T-helper 22 cell (primary cell): Measurements from ENCODE around the gene IGF2BP1.

ENCODE experiments used
- DNase-seq: peaks from one replicate; pipeline ENCODE4 v3.0.0-alpha.2; 2020; ENCODE audit warnings: low read depth

Gene IGF2BP1

GRCh38 chr17:48997103-48997826 is at the start of gene IGF2BP1:
Gene IGF2BP1 (plus strand): TSS chr17:48997385. CDS start chr17:48997746, 361 bp downstream.
- DNase-seq: no peak

GRCh38 chr17:48951572-48951971 is 45.6 kb upstream of the IGF2BP1 start:
- no peak for DNase-seq

DNA sequence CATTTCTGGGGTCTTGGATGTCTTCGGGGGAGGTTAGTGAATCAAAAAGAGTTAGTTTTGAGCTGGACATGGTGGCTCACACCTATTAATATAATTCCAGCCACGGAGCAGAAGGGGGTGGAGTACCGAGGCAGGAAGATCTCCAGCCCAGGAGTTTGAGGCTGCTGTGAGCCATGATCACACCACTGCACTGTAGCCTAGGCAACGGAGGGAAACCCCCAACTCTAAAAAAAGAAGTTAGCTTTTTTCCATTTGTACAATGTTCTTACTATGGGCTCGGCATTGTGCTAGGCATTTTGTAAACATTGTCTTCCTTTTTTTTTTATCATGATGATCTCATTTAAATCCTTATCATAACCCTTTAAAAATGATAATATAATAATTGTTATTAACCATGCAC is 44.3 kb upstream of the IGF2BP1 start:
- no peak for DNase-seq

DNA sequence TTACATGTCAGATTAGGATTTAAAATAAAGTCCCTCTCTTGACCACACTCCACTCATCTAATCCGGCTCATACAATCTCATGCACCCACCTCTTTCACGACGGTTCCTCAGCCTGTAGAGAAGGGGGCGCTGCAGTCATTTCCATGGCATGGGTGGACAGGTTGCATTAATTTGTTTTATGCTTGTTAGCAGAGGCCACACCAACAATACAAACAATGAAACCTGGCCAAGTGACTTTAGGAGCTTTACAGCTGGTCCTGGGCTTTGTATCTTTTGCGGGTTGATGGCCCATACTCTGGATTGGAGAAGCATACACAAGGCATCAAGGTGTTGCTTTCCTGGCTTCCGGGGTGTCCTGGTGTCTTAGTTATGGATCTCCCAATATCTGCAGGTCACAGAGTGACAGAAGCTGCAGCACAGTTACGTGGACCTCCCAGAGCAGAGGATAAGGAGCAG is 42.9 kb upstream of the IGF2BP1 start:
- no peak for DNase-seq

DNA sequence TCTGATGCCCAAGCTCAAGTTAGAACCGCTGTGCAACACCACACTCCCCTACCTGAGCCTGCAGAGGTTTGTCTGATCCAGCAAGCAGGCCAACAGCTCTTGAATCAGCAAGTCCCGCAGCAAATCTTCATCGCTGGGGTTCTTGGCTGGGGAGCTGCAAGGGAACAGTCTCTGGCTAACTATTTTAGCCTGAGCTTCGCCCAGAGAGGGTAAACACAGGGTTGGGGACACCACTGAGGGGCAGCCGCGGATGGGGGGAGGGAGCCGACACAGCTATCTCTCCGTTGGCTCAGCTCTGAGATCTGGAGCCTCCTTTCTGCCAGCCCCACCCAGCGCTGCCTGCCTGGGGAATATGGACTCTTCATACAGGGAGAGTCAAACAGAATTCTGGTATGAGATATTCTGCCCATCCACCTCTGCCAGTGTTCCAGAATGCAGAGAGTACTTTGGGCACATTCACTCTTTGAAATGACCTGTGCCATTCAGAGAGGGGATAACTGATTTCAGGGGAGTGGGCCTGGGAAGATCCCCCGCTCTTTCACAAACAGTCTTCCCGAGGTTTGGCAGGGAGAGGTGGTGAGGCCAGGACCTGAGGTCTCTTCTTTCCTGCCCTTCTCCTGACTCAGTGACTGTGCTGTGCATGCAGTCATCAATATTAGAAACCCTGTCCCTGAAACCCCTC is 36.2 kb upstream of the IGF2BP1 start:
- no peak for DNase-seq

GRCh38 chr17:48961516-48962233 is 35.5 kb upstream of the IGF2BP1 start:
- DNase-seq: no peak

- no peak for DNase-seq
These were observed 27.0 kb upstream of the IGF2BP1 start for GRCh38 chr17:48970224-48970623.

DNA sequence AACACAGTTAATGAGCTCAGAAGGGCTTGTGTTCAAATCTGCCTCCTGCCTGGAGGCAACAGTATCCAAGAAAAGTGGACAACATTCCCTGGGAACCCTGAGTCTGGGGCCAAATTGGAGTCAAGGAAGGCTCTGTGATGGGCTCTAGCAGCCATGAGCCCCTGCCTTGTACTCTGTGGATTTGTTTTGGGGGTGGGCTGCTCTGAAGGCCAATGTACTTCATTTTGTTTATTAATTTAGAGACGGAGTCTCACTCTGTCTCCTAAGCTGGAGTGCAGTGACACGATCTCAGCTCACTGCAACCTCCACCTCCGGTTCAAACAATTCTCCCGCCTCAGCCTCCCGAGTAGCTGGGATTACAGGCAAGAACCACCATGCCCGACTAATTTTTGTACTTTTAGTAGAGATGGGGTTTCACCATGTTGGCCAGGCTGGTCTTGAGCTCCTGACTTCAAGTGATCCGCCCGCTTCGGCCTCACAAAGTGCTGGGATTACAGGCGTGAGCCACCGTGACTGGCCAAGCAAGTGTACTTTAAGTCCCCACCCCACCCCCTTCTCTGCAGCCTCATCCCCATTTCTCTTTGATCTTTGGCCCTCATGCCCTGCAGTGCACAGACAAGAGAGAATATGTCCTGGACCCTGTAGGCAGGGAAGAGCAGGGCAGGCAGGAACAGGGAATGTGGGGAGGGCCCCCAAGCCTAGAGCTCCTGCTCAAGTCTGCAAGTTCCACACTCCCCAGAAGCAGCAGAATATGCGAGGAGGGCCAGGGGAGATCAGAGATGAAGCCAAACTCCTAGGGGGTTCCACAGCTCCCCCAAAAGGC is 26.1 kb upstream of the IGF2BP1 start:
- DNase-seq: no peak

DNA sequence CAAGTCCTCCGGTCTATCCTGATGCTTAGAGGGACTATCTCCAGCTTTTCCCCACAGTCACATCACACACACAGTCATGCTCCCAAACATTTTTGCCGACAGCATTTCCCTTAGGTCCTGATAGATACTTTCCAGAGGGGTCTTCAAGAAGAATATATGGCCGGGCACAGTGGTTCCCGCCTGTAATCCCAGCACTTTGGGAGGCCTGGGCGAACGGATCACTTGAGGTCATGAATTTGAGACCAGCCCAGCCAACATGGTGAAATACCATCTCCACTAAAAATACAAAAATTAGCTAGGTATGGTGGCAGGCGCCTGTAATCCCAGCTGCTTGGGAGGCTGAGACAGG is 24.5 kb upstream of the IGF2BP1 start:
- no peak for DNase-seq

- DNase-seq: no peak
These were observed 23.4 kb upstream of the IGF2BP1 start for GRCh38 chr17:48973806-48974205.

- no peak for DNase-seq
These were observed 15.2 kb upstream of the IGF2BP1 start for GRCh38 chr17:48981927-48982539.

- DNase-seq: no peak
These were observed 11.5 kb upstream of the IGF2BP1 start for GRCh38 chr17:48985436-48986245.

- no peak for DNase-seq
These were observed 8.1 kb upstream of the IGF2BP1 start for GRCh38 chr17:48989100-48989499.

- no peak for DNase-seq
These were observed 6.3 kb upstream of the IGF2BP1 start for GRCh38 chr17:48990882-48991357.

DNA sequence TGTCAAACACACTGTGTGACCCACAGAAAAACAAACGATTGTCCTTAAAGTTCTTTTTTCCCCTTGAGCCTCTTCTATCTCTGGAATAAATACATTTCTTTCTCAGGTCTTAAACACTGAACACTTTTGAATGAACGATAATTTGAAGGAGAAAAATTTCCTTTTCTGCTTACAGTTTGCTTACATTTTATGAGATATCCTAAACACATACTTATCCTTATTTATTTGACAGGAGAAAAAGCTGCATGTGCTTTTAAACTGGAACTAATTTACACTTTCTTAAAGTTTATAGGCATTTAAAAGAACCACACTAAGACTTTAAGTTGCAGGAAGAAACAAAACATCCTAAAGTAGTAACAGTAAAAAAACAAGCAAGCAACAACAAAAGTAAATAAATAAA is 4.7 kb upstream of the IGF2BP1 start:
- DNase-seq: no peak

- no peak for DNase-seq
These were observed 3.9 kb upstream of the IGF2BP1 start for GRCh38 chr17:48993305-48993704.

DNA sequence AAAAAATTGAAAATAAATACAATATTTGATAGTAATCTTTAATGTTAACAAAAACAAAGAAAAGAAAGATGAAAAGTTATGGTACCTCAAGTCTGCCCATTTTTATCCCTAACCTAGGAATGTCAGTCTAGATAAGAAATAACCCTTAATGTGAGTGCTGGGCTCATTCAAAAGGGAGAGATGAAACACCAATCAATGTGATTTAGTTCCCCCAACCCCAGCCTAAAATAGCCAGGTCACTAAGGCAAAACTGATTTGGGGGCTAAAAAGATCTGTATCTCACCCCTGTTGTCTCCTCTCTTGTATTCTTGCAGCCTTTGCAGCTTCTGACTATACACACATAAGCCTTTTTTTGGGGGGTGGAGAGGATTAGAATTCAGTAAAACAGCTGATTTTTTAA is 3.2 kb upstream of the IGF2BP1 start:
- no peak for DNase-seq

DNA sequence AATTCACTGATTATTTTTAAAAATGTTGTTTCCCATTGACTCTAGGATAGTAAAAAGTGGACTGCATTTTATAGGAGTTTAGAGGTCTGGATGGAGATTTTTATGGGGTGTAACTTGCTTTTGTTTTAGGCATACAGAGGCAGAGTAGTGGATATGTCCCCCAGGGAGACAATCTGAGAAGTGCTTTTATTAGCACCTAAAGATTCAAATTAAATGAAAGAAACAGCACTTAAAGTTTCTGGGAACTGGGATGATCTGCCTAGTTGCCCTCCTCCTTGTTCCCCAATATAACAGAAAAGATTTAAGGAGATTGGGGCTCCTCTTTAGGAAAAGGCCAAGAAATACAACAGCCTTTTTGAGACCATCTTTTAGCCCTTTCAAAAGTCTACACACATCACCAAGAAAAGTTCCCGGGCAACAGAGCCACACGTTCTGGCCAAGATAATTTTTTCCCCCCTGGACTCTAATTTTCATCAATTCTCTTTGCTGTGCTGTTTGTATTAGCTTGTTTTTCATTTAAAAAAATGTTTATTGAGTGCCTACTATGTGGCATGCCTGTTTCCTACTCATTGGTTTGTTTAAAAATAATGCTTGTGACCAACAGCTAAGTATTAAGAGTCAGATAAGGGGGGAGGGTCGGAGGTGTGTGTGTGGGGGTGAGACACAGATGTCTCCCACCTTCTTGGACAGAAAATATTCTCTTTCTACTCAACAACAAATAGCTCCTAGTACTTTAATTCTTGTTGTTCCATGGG is 2.5 kb upstream of the IGF2BP1 start:
- DNase-seq: no peak

GRCh38 chr17:48995304-48995973 is 1.7 kb upstream of the IGF2BP1 start:
- no peak for DNase-seq
